Tibial nerve (tissue), 4 donors: ENCODE results near the gene SDSL. TPM values are rescaled to one million over a fixed set of nuclear protein-coding genes. Genes with fewer than 3 reads are reported as not detected.
A peak's percentile ranks its signal among the peaks of the same experiment; 100 is the strongest.

Experiments
- DNase-seq, 2 donors: peaks; one replicate each; pipeline ENCODE4 v3.0.0-alpha.2; 2019; ENCODE audit warnings: low spot score in 2 of 2
- H3K27ac ChIP-seq, 4 donors: fragments of 200-600 bp; sonication (generic) in 3 of 4; one replicate each; pipeline ENCODE4 v1.5.1; 2017 to 2019; ENCODE audit warnings: mild to moderate bottlenecking in 1 of 4
- H3K27me3 ChIP-seq, 2 donors: fragments of 200-600 bp; sonication (generic) in 1 of 2; one replicate each; pipeline versions ENCODE4 v1.5.1 to v1.6.0; 2017 to 2019
- H3K36me3 ChIP-seq, 3 donors: fragments of 200-600 bp; sonication (generic); one replicate each; pipeline ENCODE4 v1.5.1; 2018 to 2019
- H3K4me1 ChIP-seq, 4 donors: fragments of 200-600 bp; sonication (generic) in 3 of 4; one replicate each; pipeline ENCODE4 v1.5.1; 2017 to 2019
- H3K4me3 ChIP-seq, 4 donors: fragments of 200-600 bp; sonication (generic) in 3 of 4; one replicate each; pipeline ENCODE4 v1.5.1; 2017 to 2019; ENCODE audit warnings: mild to moderate bottlenecking in 1 of 4, moderate library complexity in 1 of 4
- H3K9me3 ChIP-seq, 4 donors: fragments of 200-600 bp; sonication (generic) in 3 of 4; one replicate each; pipeline ENCODE4 v1.5.1; 2017 to 2019
- CTCF ChIP-seq, 5 experiments: fragments of 200-600 bp in 3 of 5; fragments of 450-650 bp in 2 of 5; sonication (generic) in 3 of 5; IDR thresholded peaks; one replicate each; pipeline ENCODE4 v1.5.1; 2016 to 2019; ENCODE audit warnings: antibody characterized with exemption in 5 of 5, mild to moderate bottlenecking in 3 of 5, moderate library complexity in 2 of 5
- EP300 ChIP-seq, 2 donors: sonication (generic); formaldehyde crosslinking; IDR thresholded peaks; one replicate each; pipeline ENCODE4 v1.6.1; 2017; ENCODE audit warnings: antibody characterized with exemption in 2 of 2, mild to moderate bottlenecking in 1 of 2
- POLR2A ChIP-seq, 2 donors: fragments of 450-650 bp; IDR thresholded peaks; one replicate each; pipeline ENCODE4 v1.6.1; 2017; ENCODE audit warnings: antibody characterized with exemption in 2 of 2, mild to moderate bottlenecking in 2 of 2, moderate library complexity in 2 of 2
- WGBS, 2 donors: methylation state at CpG; one replicate each; pipeline ENCODE4 v1.1.5; 2018; 5-methylcytosine and 5-hydroxymethylcytosine counted together
- total RNA-seq, 4 donors: library from RNA; depleted of rRNA; stranded (reverse); fragments of >200 nt; gene quantifications; one replicate each; pipeline ENCODE4 v1.1.0, GENCODE V29; 2016

The SDSL gene
- total RNA-seq, 4 donors from 2014 or later: 1.9 to 3.0 (median 2.3) TPM

- TF ChIP-seq CTCF (IDR thresholded peaks at IDR 0.05) (no peak), POLR2A (IDR thresholded peaks at IDR 0.05) (no peak), EP300 (IDR thresholded peaks at IDR 0.05) (no peak)
- Histone ChIP-seq H3K4me3 (no peak overlapping the region), H3K27ac (no peak overlapping the region), H3K9me3 (no peaks in the 10 kb centered on the region), H3K4me1 (peaks cover 0 to 14% (median 2%) of the 10 kb centered on the region in 4 donors), H3K36me3 (no peaks in the 10 kb centered on the region), H3K27me3 (no peaks in the 10 kb centered on the region)
- 36 to 44% methylated on average over 13 of the region's 13 CpGs for WGBS, 2 donors
- DNase-seq: peak in 1 of 2 donors; percentile 19
Measured at GRCh38 chr12:113418213-113418879, 3.8 kb upstream of the SDSL start.

GRCh38 chr12:113420996-113421595 is 1.1 kb upstream of the SDSL start:
- H3K9me3 ChIP-seq: no peaks in the 10 kb centered on the region
- no peak overlapping the region for H3K4me3 ChIP-seq
- DNase-seq: no peak
- H3K36me3 ChIP-seq: no peaks in the 10 kb centered on the region
- WGBS, 2 donors: 64 to 75% methylated on average over 2 of the region's 2 CpGs
- no peaks in the 10 kb centered on the region for H3K27me3 ChIP-seq
- TF ChIP-seq POLR2A (IDR thresholded peaks at IDR 0.05) (no peak), EP300 (IDR thresholded peaks at IDR 0.05) (no peak), CTCF (IDR thresholded peaks at IDR 0.05) (no peak)
- no peak overlapping the region for H3K27ac ChIP-seq
- H3K4me1 ChIP-seq: peaks cover 0 to 14% (median 2%) of the 10 kb centered on the region in 4 donors

- Histone ChIP-seq H3K36me3 (no peaks in the 10 kb centered on the region), H3K9me3 (no peaks in the 10 kb centered on the region), H3K27me3 (no peaks in the 10 kb centered on the region), H3K27ac (peak overlapping the region in 3 of 4 donors; percentile 70 to 85 (median 82)), H3K4me1 (peaks cover 0 to 14% (median 2%) of the 10 kb centered on the region in 4 donors), H3K4me3 (peak overlapping the region; percentile 14 to 50 (median 34))
- TF ChIP-seq POLR2A (IDR thresholded peaks at IDR 0.05) (no peak), EP300 (IDR thresholded peaks at IDR 0.05) (no peak), CTCF (IDR thresholded peaks at IDR 0.05) (no peak)
- DNase-seq: no peak
- 84 to 88% methylated on average over 5 to 6 of the region's 6 CpGs for WGBS, 2 donors
Measured at GRCh38 chr12:113422886-113423669, 898 bp downstream of the SDSL start.

- no peak overlapping the region for H3K27ac ChIP-seq
- no peaks in the 10 kb centered on the region for H3K36me3 ChIP-seq
- peaks cover 0 to 14% (median 2%) of the 10 kb centered on the region in 4 donors for H3K4me1 ChIP-seq
- no peak for DNase-seq
- 74 to 88% methylated on average over 1 of the region's 1 CpG for WGBS, 2 donors
- peaks cover 0 to 5% of the 10 kb centered on the region in 2 donors for H3K27me3 ChIP-seq
- no peaks in the 10 kb centered on the region for H3K9me3 ChIP-seq
- no peak overlapping the region for H3K4me3 ChIP-seq
- TF ChIP-seq EP300 (IDR thresholded peaks at IDR 0.05) (no peak), CTCF (IDR thresholded peaks at IDR 0.05) (no peak), POLR2A (IDR thresholded peaks at IDR 0.05) (no peak)
Measured at GRCh38 chr12:113424456-113424855, 2.3 kb downstream of the SDSL start.
